Prostate gland (tissue), 2 donors: Measurements from ENCODE around the gene LRRC26. TPM values are rescaled to one million over a fixed set of nuclear protein-coding genes. Genes with fewer than 3 reads are reported as not detected.
A peak's percentile ranks its signal among the peaks of the same experiment; 100 is the strongest.

Experiments
- DNase-seq: peaks from one replicate; pipeline ENCODE4 v3.0.0-alpha.2; 2019; ENCODE audit warnings: low spot score
- H3K27ac ChIP-seq, 2 donors: fragments of 200-600 bp; sonication (generic); 2 replicates each; pipeline ENCODE4 v1.5.1; 2017 to 2019
- H3K27me3 ChIP-seq: fragments of 200-600 bp; sonication (generic); replicated peaks from 2 replicates; pipeline ENCODE4 v1.5.1; 2019; ENCODE audit not compliant: insufficient read depth
- H3K36me3 ChIP-seq, 2 donors: fragments of 200-600 bp; sonication (generic); 1 replicate in 1 of 2; 2 replicates in 1 of 2; pipeline versions ENCODE4 v1.5.1 to v1.8.1; 2017 to 2019
- H3K4me1 ChIP-seq: fragments of 200-600 bp; sonication (generic); replicated peaks from 2 replicates; pipeline ENCODE4 v1.5.1; 2019
- H3K4me3 ChIP-seq, 2 donors: fragments of 200-600 bp; sonication (generic); 2 replicates each; pipeline ENCODE4 v1.5.1; 2017 to 2019
- H3K9me3 ChIP-seq: fragments of 200-600 bp; sonication (generic); 2 replicates; pipeline ENCODE4 v1.5.1; 2017
- POLR2A ChIP-seq: fragments of 450-650 bp; IDR thresholded peaks from one replicate; pipeline ENCODE4 v1.6.1; 2016; ENCODE audit warnings: antibody characterized with exemption, mild to moderate bottlenecking
- POLR2AphosphoS5 ChIP-seq: sonication (generic); formaldehyde crosslinking; IDR thresholded peaks from one replicate; pipeline ENCODE4 v1.6.1; 2017; ENCODE audit warnings: antibody characterized with exemption
- WGBS: methylation state at CpG from one replicate; pipeline ENCODE4 v1.1.5; 2018; 5-methylcytosine and 5-hydroxymethylcytosine counted together
- intact Hi-C: fragments of 100-400 bp; cut with DNase I; formaldehyde crosslinking; loops from one replicate; pipeline ENCODE4 v1.14.2; 2022
- total RNA-seq, 2 donors: library from RNA; depleted of rRNA; stranded (reverse); fragments of >200 nt; gene quantifications; one replicate each; pipeline ENCODE4 v1.1.0, GENCODE V29; 2016
- TF ChIP-seq, protein P1 (sequence below), 4 experiments: fragments of 200-600 bp in 2 of 4; fragments of 450-650 bp in 2 of 4; sonication (generic) in 2 of 4; IDR thresholded peaks; 1 replicate in 3 of 4; 2 replicates in 1 of 4; pipeline ENCODE4 v1.5.1; 2016 to 2019; ENCODE audit warnings: antibody characterized with exemption in 4 of 4, mild to moderate bottlenecking in 2 of 4, moderate library complexity in 2 of 4

The LRRC26 gene
- total RNA-seq, 2 donors from 2014 or later: 183 to 582 TPM

DNA sequence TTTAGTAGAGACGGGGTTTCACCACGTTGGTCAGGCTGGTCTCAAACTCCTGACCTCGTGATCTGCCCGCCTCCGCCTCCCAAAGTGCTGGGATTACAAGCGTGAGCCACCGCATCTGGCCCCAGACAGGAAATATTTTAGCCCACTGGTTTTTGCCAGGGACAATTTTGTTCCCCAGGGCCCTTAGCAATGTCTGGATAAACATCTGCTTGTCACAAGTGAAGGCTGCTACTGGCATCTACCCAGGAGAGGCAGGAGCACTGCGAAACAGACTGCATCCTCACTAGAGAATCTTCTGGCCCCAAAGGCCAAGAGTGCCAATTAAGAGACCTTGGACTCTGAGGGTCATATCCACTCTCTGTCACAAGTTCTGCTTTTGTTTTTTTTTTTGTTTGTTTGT, 33.1 kb upstream of the LRRC26 start:
- Histone ChIP-seq H3K9me3 (no peaks in the 10 kb centered on the region), H3K27me3 (no peaks in the 10 kb centered on the region), H3K27ac (no peak overlapping the region), H3K4me1 (peaks cover 42% of the 10 kb centered on the region), H3K4me3 (no peak overlapping the region), H3K36me3 (no peaks in the 10 kb centered on the region)
- no peak for TF ChIP-seq POLR2AphosphoS5
- TF ChIP-seq, protein P1, sequence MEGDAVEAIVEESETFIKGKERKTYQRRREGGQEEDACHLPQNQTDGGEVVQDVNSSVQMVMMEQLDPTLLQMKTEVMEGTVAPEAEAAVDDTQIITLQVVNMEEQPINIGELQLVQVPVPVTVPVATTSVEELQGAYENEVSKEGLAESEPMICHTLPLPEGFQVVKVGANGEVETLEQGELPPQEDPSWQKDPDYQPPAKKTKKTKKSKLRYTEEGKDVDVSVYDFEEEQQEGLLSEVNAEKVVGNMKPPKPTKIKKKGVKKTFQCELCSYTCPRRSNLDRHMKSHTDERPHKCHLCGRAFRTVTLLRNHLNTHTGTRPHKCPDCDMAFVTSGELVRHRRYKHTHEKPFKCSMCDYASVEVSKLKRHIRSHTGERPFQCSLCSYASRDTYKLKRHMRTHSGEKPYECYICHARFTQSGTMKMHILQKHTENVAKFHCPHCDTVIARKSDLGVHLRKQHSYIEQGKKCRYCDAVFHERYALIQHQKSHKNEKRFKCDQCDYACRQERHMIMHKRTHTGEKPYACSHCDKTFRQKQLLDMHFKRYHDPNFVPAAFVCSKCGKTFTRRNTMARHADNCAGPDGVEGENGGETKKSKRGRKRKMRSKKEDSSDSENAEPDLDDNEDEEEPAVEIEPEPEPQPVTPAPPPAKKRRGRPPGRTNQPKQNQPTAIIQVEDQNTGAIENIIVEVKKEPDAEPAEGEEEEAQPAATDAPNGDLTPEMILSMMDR (IDR thresholded peaks at IDR 0.05): no peak
- no peak for TF ChIP-seq POLR2A
- intact Hi-C loops: no loop called here
- WGBS: 81% methylated on average over 8 of the region's 8 CpGs
- no peak for DNase-seq

DNA sequence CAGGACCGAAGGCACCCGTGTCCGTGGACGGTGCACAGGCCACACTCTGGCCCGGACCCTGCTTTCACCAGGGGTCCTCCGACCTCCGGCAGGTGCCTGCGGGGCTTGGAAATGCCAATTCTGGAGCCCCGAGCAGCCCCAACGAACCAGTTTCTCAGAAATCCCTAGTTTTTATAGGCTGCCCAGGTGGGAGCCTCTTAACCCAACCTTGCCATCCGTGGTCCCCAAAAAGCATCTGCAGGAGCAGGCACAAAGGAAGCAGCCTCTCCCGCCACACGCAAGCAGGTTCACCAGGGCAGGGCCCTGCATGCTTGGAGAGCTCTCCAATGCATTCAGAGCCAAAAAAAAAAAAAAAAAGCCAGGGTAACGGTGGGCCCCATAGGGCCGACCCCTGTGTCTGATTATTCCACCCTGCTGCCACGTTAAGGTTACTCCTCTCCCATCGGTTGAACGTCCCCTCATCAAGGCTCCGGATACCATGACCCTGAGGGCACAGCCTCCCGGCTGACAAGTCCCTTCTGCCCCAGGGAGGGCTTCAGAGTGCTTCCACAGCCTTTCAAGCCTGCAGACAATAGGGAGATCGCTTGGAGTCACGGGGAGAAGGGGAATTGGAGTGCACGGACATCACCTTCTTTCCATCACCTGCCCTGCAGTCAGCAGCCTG, 31.5 kb upstream of the LRRC26 start:
- no peak for DNase-seq
- peak overlapping the region; percentile 71 to 72 for H3K27ac ChIP-seq
- no peak for TF ChIP-seq POLR2AphosphoS5
- H3K4me1 ChIP-seq: peaks cover 49% of the 10 kb centered on the region
- H3K4me3 ChIP-seq: peak overlapping the region; percentile 56 to 61
- H3K36me3 ChIP-seq: no peaks in the 10 kb centered on the region
- H3K27me3 ChIP-seq: no peaks in the 10 kb centered on the region
- intact Hi-C loops: no loop called here
- 19% methylated on average over 23 of the region's 23 CpGs for WGBS
- H3K9me3 ChIP-seq: no peaks in the 10 kb centered on the region

DNA sequence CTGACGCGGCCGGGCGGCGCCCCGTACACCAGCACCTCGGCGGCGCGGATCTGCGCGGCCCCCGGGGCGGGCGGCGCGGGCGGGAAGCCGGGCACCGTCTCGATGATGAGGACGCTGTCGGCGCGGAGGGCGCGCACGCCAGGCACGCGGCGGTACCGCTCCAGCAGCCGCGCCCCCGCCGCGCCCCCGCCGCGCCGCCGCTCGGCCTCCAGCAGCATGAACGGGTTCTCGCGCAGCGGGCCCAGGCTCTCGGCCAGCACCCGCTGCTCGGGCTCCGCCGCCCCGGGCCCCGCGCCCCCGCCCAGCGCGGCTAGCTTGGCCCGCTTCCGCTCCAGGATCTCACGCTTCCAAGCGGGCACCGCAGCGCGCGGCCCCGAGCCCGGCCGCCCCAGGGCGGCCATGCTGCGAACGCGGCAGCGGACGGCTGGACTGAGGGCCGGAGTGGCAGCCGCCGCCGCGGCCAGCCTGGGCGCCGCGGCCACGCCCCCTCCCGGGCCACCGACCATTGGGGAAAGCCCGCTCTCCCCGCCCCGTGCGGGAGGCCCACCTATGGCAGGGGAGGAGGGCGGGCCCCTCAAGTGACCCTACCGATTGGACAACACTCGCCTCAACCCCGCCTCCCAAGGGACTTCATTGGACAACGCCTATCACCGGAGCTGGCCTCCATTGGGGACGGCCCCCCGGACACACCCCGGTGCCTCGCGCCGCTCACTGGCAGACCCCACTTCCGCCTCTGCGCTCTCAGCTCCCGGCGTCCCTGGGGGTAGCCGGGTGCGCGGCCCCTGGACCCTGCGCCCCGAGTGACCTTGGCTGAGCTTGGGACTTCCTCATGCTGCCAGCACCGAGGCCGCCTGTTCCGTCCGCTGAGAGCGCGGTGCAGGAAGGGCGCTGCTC, 30.7 kb upstream of the LRRC26 start, which contains the start of gene TPRN:
Gene TPRN, minus strand, starts transcription at position 431 of the 894 bp plus-strand sequence. Its CDS starts 30 bp downstream, at position 401.
- H3K4me1 ChIP-seq: peaks cover 48% of the 10 kb centered on the region
- intact Hi-C loops: no loop called here
- WGBS: 0% methylated on average over 16 of the region's 118 CpGs

DNA sequence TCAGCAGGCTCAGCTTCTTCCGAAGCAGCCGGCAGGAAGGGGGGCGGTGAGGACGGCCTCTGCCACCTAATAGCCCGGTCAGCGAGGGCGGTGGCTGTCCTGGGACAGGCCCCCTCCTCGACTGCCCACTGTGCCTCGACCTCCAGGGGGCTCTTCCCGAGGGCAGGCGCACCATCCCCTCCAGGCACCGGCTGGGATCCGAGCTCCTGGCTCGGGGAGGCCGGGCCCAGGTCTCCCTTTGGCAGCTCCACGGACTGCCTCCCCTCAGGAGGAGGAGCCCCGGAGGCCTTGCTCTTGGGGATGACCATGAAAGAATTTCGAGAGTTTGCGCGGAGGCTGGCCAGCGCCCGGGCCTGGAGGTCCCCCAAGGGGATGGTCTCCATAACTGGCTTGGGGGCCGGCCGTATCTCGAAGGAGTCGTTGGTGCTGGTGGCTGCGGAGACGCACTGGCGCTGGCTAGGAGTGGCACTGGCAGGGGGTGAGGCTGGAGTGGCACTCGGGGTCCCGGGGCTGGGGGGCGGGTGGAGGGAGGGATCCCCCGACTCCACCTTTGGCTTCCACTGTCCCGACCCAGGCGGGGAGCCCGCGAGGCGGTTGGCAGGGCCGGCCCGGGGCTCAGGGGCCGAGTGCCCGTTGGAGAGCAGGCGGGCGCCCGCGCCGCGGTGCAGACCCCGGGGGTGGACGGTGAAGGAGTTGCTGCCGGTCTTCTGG, 29.7 kb upstream of the LRRC26 start:
- Histone ChIP-seq H3K9me3 (no peaks in the 10 kb centered on the region), H3K4me3 (peak overlapping the region; percentile 56 to 61), H3K27me3 (no peaks in the 10 kb centered on the region), H3K27ac (no peak overlapping the region), H3K36me3 (no peaks in the 10 kb centered on the region), H3K4me1 (peaks cover 56% of the 10 kb centered on the region)
- WGBS: 20% methylated on average over 37 of the region's 51 CpGs
- intact Hi-C loops: no loop called here
- TF ChIP-seq POLR2AphosphoS5: no peak
- TF ChIP-seq, protein P1 (IDR thresholded peaks at IDR 0.05): no peak
- DNase-seq: no peak

More for the DNA sequence above, 30.7 kb upstream of the LRRC26 start, which contains the start of gene TPRN:
- Histone ChIP-seq H3K27ac (peak within 1 kb of the TSS; percentile 71 to 72), H3K36me3 (no peaks in the 10 kb centered on the region), H3K27me3 (no peaks in the 10 kb centered on the region), H3K9me3 (no peaks in the 10 kb centered on the region), H3K4me3 (peak within 1 kb of the TSS; percentile 56 to 61)
- peak; percentile 99 for DNase-seq
- TF ChIP-seq, protein P1 (IDR thresholded peaks at IDR 0.05): peak in 2 of 4 experiments; percentile 35 to 38
- TF ChIP-seq POLR2A (peak; percentile 63), POLR2AphosphoS5 (peak; percentile 92)

DNA sequence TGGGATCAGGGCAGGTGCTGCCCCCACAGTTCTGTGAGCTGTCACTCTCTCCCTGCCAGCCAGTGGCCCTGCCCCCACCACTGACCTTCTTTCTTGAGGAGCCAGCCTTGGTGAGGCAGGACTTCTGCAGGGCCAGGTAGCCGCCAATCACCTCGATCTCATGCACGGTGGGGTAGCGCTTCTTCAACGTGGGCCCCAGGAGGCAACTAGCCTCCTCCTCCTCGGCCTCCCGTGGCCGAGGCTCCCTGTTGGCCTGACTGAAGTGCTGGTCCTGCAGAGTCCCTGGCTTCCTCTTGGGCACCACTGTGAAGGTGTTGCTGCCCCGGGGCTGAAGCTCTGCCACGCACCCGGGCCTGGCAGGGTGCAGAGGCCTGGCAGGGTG, 29.0 kb upstream of the LRRC26 start:
- Histone ChIP-seq H3K4me3 (peak overlapping the region in 1 of 2 donors; percentile 61), H3K9me3 (no peaks in the 10 kb centered on the region), H3K27ac (no peak overlapping the region), H3K36me3 (no peaks in the 10 kb centered on the region), H3K27me3 (no peaks in the 10 kb centered on the region), H3K4me1 (peaks cover 52% of the 10 kb centered on the region)
- intact Hi-C loops: no loop called here
- DNase-seq: no peak
- TF ChIP-seq, protein P1 (IDR thresholded peaks at IDR 0.05): no peak
- TF ChIP-seq POLR2A (no peak), POLR2AphosphoS5 (no peak)
- 87% methylated on average over 11 of the region's 11 CpGs for WGBS
